IMR-90 (cell line): ENCODE data around the gene FAM177B. TPM values are rescaled to one million over a fixed set of nuclear protein-coding genes. Genes with fewer than 3 reads are reported as not detected.

Experiments used
- ATAC-seq: fragments of 200-7000 bp; cut with Tn5 transposase; 2 replicates; pipeline ENCODE4 v1.9.1; 2020; ENCODE audit warnings: low read depth, mild to moderate bottlenecking, moderate library complexity
- BruUV-seq: library from RNA; stranded (reverse); fragments of 400-500 nt; replicated peaks from 2 replicates; lab custom pipeline; 2021; lab: Mats Ljungman, UMichigan
- CTCF ChIA-PET: fragments of 300-600 bp; formaldehyde crosslinking; extraction: SDS; loops from one replicate; lab custom pipeline; 2021; ENCODE audit warnings: antibody characterized with exemption; lab: Yijun Ruan, JAX
- POLR2A ChIA-PET: fragments of 300-600 bp; sonication (Branson Sonifier 250); formaldehyde crosslinking; loops from one replicate; lab custom pipeline; 2022; ENCODE audit warnings: antibody characterized with exemption; ENCODE audit not compliant: unreplicated experiment; lab: Charles Lee
- DNase-seq: peaks from one replicate; pipeline ENCODE4 v3.0.0; 2013
- H2AFZ ChIP-seq: replicated peaks from 2 replicates; pipeline ENCODE3; 2013; ENCODE audit warnings: low read length, mild to moderate bottlenecking; ENCODE audit not compliant: poor library complexity
- H2AK5ac ChIP-seq: 2 replicates; pipeline ENCODE4 v1.6.1; 2013; ENCODE audit warnings: low read depth, low read length, inconsistent platforms
- H2AK9ac ChIP-seq: replicated peaks from 2 replicates; pipeline ENCODE3; 2013; ENCODE audit warnings: mild to moderate bottlenecking, low read depth, low read length, moderate library complexity; ENCODE audit not compliant: poor library complexity
- H2BK120ac ChIP-seq: 2 replicates; pipeline ENCODE4 v1.6.1; 2013; ENCODE audit warnings: low read depth, low read length, inconsistent platforms
- H2BK15ac ChIP-seq: 3 replicates; pipeline ENCODE4 v1.6.1; 2013; ENCODE audit warnings: low read depth, low read length, inconsistent platforms
- H2BK20ac ChIP-seq: 2 replicates; pipeline ENCODE4 v1.6.1; 2013; ENCODE audit warnings: low read depth, mild to moderate bottlenecking, inconsistent platforms, low read length, moderate library complexity
- H2BK5ac ChIP-seq: 2 replicates; pipeline ENCODE4 v1.6.1; 2013; ENCODE audit warnings: mild to moderate bottlenecking, low read depth, low read length, inconsistent platforms; ENCODE audit not compliant: poor library complexity, severe bottlenecking
- H3K14ac ChIP-seq: replicated peaks from 2 replicates; pipeline ENCODE4 v1.6.1; 2013; ENCODE audit warnings: low read depth, low read length, inconsistent platforms
- H3K18ac ChIP-seq: 2 replicates; pipeline ENCODE4 v1.6.1; 2013; ENCODE audit warnings: low read depth, low read length, control low read depth
- H3K23ac ChIP-seq: 2 replicates; pipeline ENCODE4 v1.6.1; 2013; ENCODE audit warnings: low read depth, low read length, inconsistent platforms
- H3K27ac ChIP-seq: 2 replicates; pipeline ENCODE4 v1.5.1; 2013; ENCODE audit warnings: mild to moderate bottlenecking, control low read depth, low read length; ENCODE audit not compliant: insufficient read depth
- H3K27me3 ChIP-seq: 2 replicates; pipeline ENCODE4 v1.6.1; 2013; ENCODE audit warnings: low read length; ENCODE audit not compliant: control insufficient read depth, insufficient read depth
- H3K36me3 ChIP-seq: 2 replicates; pipeline ENCODE4 v1.6.1; 2013; ENCODE audit warnings: low read length, mixed read lengths; ENCODE audit not compliant: control insufficient read depth, insufficient read depth
- H3K4ac ChIP-seq: 2 replicates; pipeline ENCODE4 v1.6.1; 2013; ENCODE audit warnings: low read depth, low read length, inconsistent platforms
- H3K4me1 ChIP-seq: 2 replicates; pipeline ENCODE4 v1.6.1; 2013; ENCODE audit warnings: low read length, mixed read lengths; ENCODE audit not compliant: control insufficient read depth, insufficient read depth
- H3K4me2 ChIP-seq: 2 replicates; pipeline ENCODE4 v1.6.1; 2013; ENCODE audit warnings: low read depth, mild to moderate bottlenecking, control low read depth, low read length, moderate library complexity
- H3K4me3 ChIP-seq: 2 replicates; pipeline ENCODE4 v1.5.1; 2013; ENCODE audit warnings: low read depth, mild to moderate bottlenecking, control low read depth, low read length, moderate library complexity; ENCODE audit not compliant: insufficient read depth
- H3K56ac ChIP-seq: 2 replicates; pipeline ENCODE4 v1.6.1; 2013; ENCODE audit warnings: low read length, inconsistent platforms; ENCODE audit not compliant: insufficient read depth; ENCODE audit errors: extremely low read depth
- H3K79me1 ChIP-seq, 2 experiments: 2 replicates each; pipeline ENCODE4 v1.6.1; 2013; ENCODE audit warnings: low read length in 2 of 2, inconsistent platforms in 1 of 2, low read depth in 1 of 2
- H3K9ac ChIP-seq: 2 replicates; pipeline ENCODE4 v1.6.1; 2013; ENCODE audit warnings: low read depth, low read length, control low read depth
- H3K9me1 ChIP-seq: 2 replicates; pipeline ENCODE4 v1.6.1; 2013; ENCODE audit warnings: low read length, inconsistent platforms; ENCODE audit not compliant: insufficient read depth
- H3K9me3 ChIP-seq: 2 replicates; pipeline ENCODE4 v1.6.1; 2013; ENCODE audit warnings: low read length; ENCODE audit not compliant: control insufficient read depth, insufficient read depth
- H4K20me1 ChIP-seq: 2 replicates; pipeline ENCODE4 v1.6.1; 2013; ENCODE audit warnings: low read length, inconsistent platforms; ENCODE audit not compliant: insufficient read depth
- H4K5ac ChIP-seq: 2 replicates; pipeline ENCODE4 v1.6.1; 2013; ENCODE audit warnings: mild to moderate bottlenecking, low read depth, low read length, control low read depth
- H4K8ac ChIP-seq, 2 experiments: 2 replicates each; pipeline ENCODE4 v1.6.1; 2013; ENCODE audit warnings: low read depth in 2 of 2, low read length in 2 of 2, control low read depth in 1 of 2, inconsistent platforms in 1 of 2
- H4K91ac ChIP-seq: 2 replicates; pipeline ENCODE4 v1.6.1; 2013; ENCODE audit warnings: low read depth, low read length, inconsistent platforms; ENCODE audit not compliant: insufficient read depth
- BHLHE40 ChIP-seq: fragments of 150-350 bp; IDR thresholded peaks from 2 replicates; pipeline ENCODE4 v1.6.1; 2016; ENCODE audit warnings: mild to moderate bottlenecking, low read depth, low read length
- CEBPB ChIP-seq: IDR thresholded peaks from 2 replicates; pipeline ENCODE4 v1.6.1; 2012; ENCODE audit warnings: low read depth, low read length, improper control_type of control experiment
- CHD1 ChIP-seq: IDR thresholded peaks from 2 replicates; pipeline ENCODE4 v1.6.1; 2012; ENCODE audit warnings: low read depth, low read length, improper control_type of control experiment
- CTCF ChIP-seq: conservative IDR thresholded peaks from 2 replicates; pipeline ENCODE4 v1.5.1; 2012; ENCODE audit warnings: mild to moderate bottlenecking, low read depth, low read length, improper control_type of control experiment
- ELK1 ChIP-seq: fragments of 150-350 bp; IDR thresholded peaks from 2 replicates; pipeline ENCODE4 v1.6.1; 2016; ENCODE audit warnings: low read depth, mild to moderate bottlenecking, low read length, moderate library complexity, borderline replicate concordance
- FOS ChIP-seq: fragments of 150-350 bp; IDR thresholded peaks from 2 replicates; pipeline ENCODE4 v1.6.1; 2016; ENCODE audit warnings: low read depth, low read length
- MAFK ChIP-seq: IDR thresholded peaks from 2 replicates; pipeline ENCODE4 v1.6.1; 2012; ENCODE audit warnings: low read depth, low read length, improper control_type of control experiment
- MAZ ChIP-seq: IDR thresholded peaks from 2 replicates; pipeline ENCODE4 v1.6.1; 2012; ENCODE audit warnings: low read depth, mild to moderate bottlenecking, low read length, improper control_type of control experiment, moderate library complexity, borderline replicate concordance
- MXI1 ChIP-seq: IDR thresholded peaks from 2 replicates; pipeline ENCODE4 v1.6.1; 2012; ENCODE audit warnings: low read depth, mild to moderate bottlenecking, low read length, moderate library complexity, borderline replicate concordance
- NFE2L2 ChIP-seq: fragments of 150-350 bp; IDR thresholded peaks from 2 replicates; pipeline ENCODE4 v1.6.1; 2016; ENCODE audit warnings: low read depth, mild to moderate bottlenecking, low read length
- POLR2A ChIP-seq: IDR thresholded peaks from 2 replicates; pipeline ENCODE4 v1.6.1; 2012; ENCODE audit warnings: mild to moderate bottlenecking, low read depth, low read length
- RAD21 ChIP-seq: IDR thresholded peaks from 2 replicates; pipeline ENCODE4 v1.6.1; 2012; ENCODE audit warnings: low read length, improper control_type of control experiment
- RCOR1 ChIP-seq: IDR thresholded peaks from 2 replicates; pipeline ENCODE4 v1.6.1; 2012; ENCODE audit warnings: mild to moderate bottlenecking, low read length, improper control_type of control experiment; ENCODE audit not compliant: insufficient replicate concordance
- RFX5 ChIP-seq: IDR thresholded peaks from 2 replicates; pipeline ENCODE4 v1.8.0; 2012; ENCODE audit warnings: low read depth, mild to moderate bottlenecking, low read length, moderate library complexity
- SMC3 ChIP-seq: fragments of 150-350 bp; IDR thresholded peaks from 2 replicates; pipeline ENCODE4 v1.6.1; 2016; ENCODE audit warnings: low read depth, mild to moderate bottlenecking, antibody characterized with exemption, low read length, moderate library complexity
- USF2 ChIP-seq: fragments of 150-350 bp; IDR thresholded peaks from 2 replicates; pipeline ENCODE4 v1.6.1; 2017; ENCODE audit warnings: mild to moderate bottlenecking, antibody characterized with exemption, low read length, low read depth
- WGBS, 2 experiments: methylation state at CpG; one replicate each; pipeline versions ENCODE4 v1.1.5 to v1.1.7; 2013; ENCODE audit warnings: missing lambda C conversion rate in 2 of 2; ENCODE audit not compliant: insufficient read length in 1 of 2; ENCODE audit errors: extremely low coverage in 2 of 2; 5-methylcytosine and 5-hydroxymethylcytosine counted together
- dilution Hi-C: fragments of 300-500 bp; cut with HindIII; formaldehyde crosslinking; loops from one replicate; pipeline ENCODE4 v1.14.3; 2018; ENCODE audit warnings: low sequenced_read_pairs; ENCODE audit not compliant: unreplicated experiment
- in situ Hi-C: fragments of 300-500 bp; cut with MboI; formaldehyde crosslinking; loops from 3 replicates; pipeline ENCODE4 v1.14.3; 2019; ENCODE audit warnings: low sequenced_read_pairs, inconsistent platforms, mixed read lengths
- intact Hi-C: fragments of 100-400 bp; cut with micrococcal nuclease; formaldehyde crosslinking; loops from 2 replicates; pipeline ENCODE4 v1.10.0; 2022
- polyA plus RNA-seq, 3 experiments: library from polyadenylated mRNA; depleted of rRNA; stranded (reverse); fragments of >200 nt; gene quantifications; 2 replicates each; pipeline ENCODE4 v1.2.3, GENCODE V29; 2012; ENCODE audit warnings: low replicate concordance in 1 of 3
- total RNA-seq: library from RNA; depleted of rRNA; stranded (reverse); fragments of >200 nt; gene quantifications from 2 replicates; pipeline ENCODE4 v1.2.3, GENCODE V29; 2012

FAM177B gene
- total and polyA plus RNA-seq, 2 of the 4 experiments (the other 2 are of a cell fraction) = not detected

- no TSS peak for BruUV-seq
- Histone ChIP-seq H3K36me3 (peaks cover 14% of the 10 kb centered on the region; the same call in 1 of the 2 replicates), H3K9ac (no peak overlapping the region), H3K9me1 (no peaks in the 10 kb centered on the region), H4K91ac (no peak overlapping the region), H3K79me1 (peaks cover 15 to 31% of the 10 kb centered on the region in 2 experiments; a peak in 3 of 4 replicates), H3K27me3 (no peaks in the 10 kb centered on the region), H3K56ac (no peak overlapping the region), H3K27ac (no peak overlapping the region), H2BK15ac (no peak overlapping the region), H4K8ac (no peak overlapping the region), H4K20me1 (no peaks in the 10 kb centered on the region; the same call in 1 of the 2 replicates), H3K18ac (no peak overlapping the region), H4K5ac (no peak overlapping the region), H2AK9ac (no peak overlapping the region), H3K4me2 (no peak overlapping the region), H3K14ac (no peak overlapping the region), H3K4me3 (no peak overlapping the region), H2AK5ac (no peak overlapping the region), H3K4ac (no peak overlapping the region), H2BK20ac (no peak overlapping the region), H3K4me1 (no peaks in the 10 kb centered on the region), H3K9me3 (no peaks in the 10 kb centered on the region), H2AFZ (no peak overlapping the region), H3K23ac (no peak overlapping the region), H2BK5ac (no peak overlapping the region), H2BK120ac (no peak overlapping the region)
- POLR2A ChIA-PET = no interaction called here
- CTCF ChIA-PET = no interaction called here
- intact Hi-C loops = no loop called here
- ATAC-seq (no peak), DNase-seq (no peak)
- in situ Hi-C loops = no loop called here
- no CpG with 5 or more reads among the region's 4 CpGs for WGBS, 2 experiments
- dilution Hi-C loops = no loop called here
- TF ChIP-seq MXI1 = no peak
- TF ChIP-seq FOS = no peak
- no peak for TF ChIP-seq POLR2A
- no peak for TF ChIP-seq CTCF
- TF ChIP-seq SMC3 = no peak
- TF ChIP-seq MAZ = no peak
- no peak for TF ChIP-seq MAFK
- no peak for TF ChIP-seq NFE2L2
- TF ChIP-seq RFX5 = no peak
- no peak for TF ChIP-seq CHD1
- TF ChIP-seq USF2 = no peak
- TF ChIP-seq BHLHE40 = no peak
- TF ChIP-seq ELK1 = no peak
- TF ChIP-seq CEBPB = no peak
- TF ChIP-seq RAD21 = no peak
- TF ChIP-seq RCOR1 = no peak
Measured at GRCh38 chr1:222702210-222702609, 34.8 kb upstream of the FAM177B start.
